A549 (cell line): Measurements from ENCODE around the gene SUOX. TPM values are rescaled to one million over a fixed set of nuclear protein-coding genes. Genes with fewer than 3 reads are reported as not detected.
A peak's percentile ranks its signal among the peaks of the same experiment; 100 is the strongest.
"Not testable (repeated sequence)": the region's sequence is repeated elsewhere in the genome, so short reads cannot be mapped to it uniquely, and the experiment has no call there.

Experiments
- ATAC-seq, 2 experiments: fragments of 200-7000 bp in 1 of 2; fragments of >200 bp in 1 of 2; cut with Nextera tagmentation in 1 of 2; cut with Tn5 transposase in 1 of 2; 3 replicates each; pipeline versions ENCODE4 v1.8.0 to v1.9.1; 2018 to 2020; ENCODE audit warnings: mild to moderate bottlenecking in 1 of 2, moderate library complexity in 1 of 2
- CTCF ChIA-PET: fragments of 300-600 bp; sonication (Branson Sonifier 250); formaldehyde crosslinking; extraction: SDS; loops from one replicate; lab custom pipeline; 2021; ENCODE audit warnings: antibody characterized with exemption, inconsistent platforms; lab: Yijun Ruan, JAX
- POLR2A ChIA-PET: fragments of 350-600 bp; formaldehyde crosslinking; extraction: SDS; loops from one replicate; lab custom pipeline; 2021; ENCODE audit warnings: antibody characterized with exemption, inconsistent platforms; lab: Yijun Ruan, JAX
- DNase-seq, 2 experiments: peaks; one replicate each; pipeline versions ENCODE4 v3.0.0 to v3.0.0-alpha.2; 2011 to 2016; ENCODE audit warnings: low read depth in 1 of 2, low spot score in 1 of 2
- FAIRE-seq: peaks from 2 replicates; lab custom pipeline; 2011; peaks lifted over from hg19 to GRCh38; lab: Jason Lieb, UNC
- H3K27ac ChIP-seq, 2 experiments: fragments of >200 bp; sonication (Bioruptor Twin); formaldehyde crosslinking; 3 replicates each; pipeline ENCODE4 v1.5.1; 2016 to 2017
- H3K4me1 ChIP-seq: fragments of >200 bp; sonication (Bioruptor Twin); formaldehyde crosslinking; 3 replicates; pipeline ENCODE4 v1.6.1; 2016
- H3K4me2 ChIP-seq: fragments of >200 bp; sonication (Bioruptor Twin); formaldehyde crosslinking; 3 replicates; pipeline ENCODE4 v1.6.1; 2016
- H3K4me3 ChIP-seq: fragments of >200 bp; sonication (Bioruptor Twin); formaldehyde crosslinking; 3 replicates; pipeline ENCODE4 v1.5.1; 2016
- H3K9me3 ChIP-seq: fragments of >200 bp; sonication (Bioruptor Twin); formaldehyde crosslinking; 3 replicates; pipeline ENCODE4 v1.6.1; 2016
- EP300 ChIP-seq, 2 experiments: fragments of >200 bp; sonication (Bioruptor Twin); formaldehyde crosslinking; IDR thresholded peaks; 2 replicates in 1 of 2; 3 replicates in 1 of 2; pipeline ENCODE4 v1.6.1; 2016 to 2017
- ESRRA ChIP-seq: fragments of 150-350 bp; IDR thresholded peaks from 2 replicates; pipeline ENCODE4 v1.6.1; 2014; ENCODE audit warnings: mild to moderate bottlenecking, low read length, borderline replicate concordance
- FOSB ChIP-seq: fragments of 250-450 bp; sonication (Bioruptor Pico); IDR thresholded peaks from 2 replicates; pipeline ENCODE4 v1.5.0; 2020; ENCODE audit warnings: mild to moderate bottlenecking, moderate library complexity
- HDAC2 ChIP-seq: fragments of 200-600 bp; sonication (generic); IDR thresholded peaks from 2 replicates; pipeline ENCODE4 v1.6.1; 2016
- HOXB13 ChIP-seq: fragments of 250-450 bp; sonication (Bioruptor Pico); IDR thresholded peaks from 2 replicates; pipeline ENCODE4 v1.5.0; 2020; ENCODE audit warnings: low read depth, mild to moderate bottlenecking, moderate library complexity
- JUNB ChIP-seq: fragments of >200 bp; sonication (Bioruptor Twin); formaldehyde crosslinking; IDR thresholded peaks from 2 replicates; pipeline ENCODE4 v1.6.1; 2016
- KDM5A ChIP-seq: fragments of 200-600 bp; sonication (generic); IDR thresholded peaks from 2 replicates; pipeline ENCODE4 v1.6.1; 2016; ENCODE audit warnings: antibody characterized with exemption, mild to moderate bottlenecking
- MAFK ChIP-seq: fragments of 450-650 bp; IDR thresholded peaks from 2 replicates; pipeline ENCODE4 v1.6.1; 2014; ENCODE audit not compliant: partially characterized antibody
- NFE2L2 ChIP-seq: fragments of 150-350 bp; conservative IDR thresholded peaks from 2 replicates; pipeline ENCODE4 v1.6.1; 2014; ENCODE audit warnings: low read length
- RCOR1 ChIP-seq: fragments of 150-350 bp; IDR thresholded peaks from 2 replicates; pipeline ENCODE4 v1.6.1; 2014; ENCODE audit warnings: antibody characterized with exemption, low read length, low read depth
- SMC3 ChIP-seq: fragments of >200 bp; sonication (Bioruptor Twin); formaldehyde crosslinking; IDR thresholded peaks from 3 replicates; pipeline ENCODE4 v1.6.1; 2018; ENCODE audit warnings: inconsistent platforms
- SREBF2 ChIP-seq: fragments of 450-650 bp; IDR thresholded peaks from 2 replicates; pipeline ENCODE4 v1.6.1; 2014; ENCODE audit warnings: mild to moderate bottlenecking, moderate library complexity
- ZC3H11A ChIP-seq: fragments of 450-650 bp; IDR thresholded peaks from 2 replicates; pipeline ENCODE4 v1.6.1; 2014; ENCODE audit warnings: antibody characterized with exemption, mild to moderate bottlenecking
- ZSCAN20 ChIP-seq: fragments of 250-450 bp; sonication (Bioruptor Pico); IDR thresholded peaks from 2 replicates; pipeline ENCODE4 v1.8.0; 2022; ENCODE audit warnings: mild to moderate bottlenecking, moderate library complexity
- WGBS: methylation state at CpG from one replicate; pipeline ENCODE4 v1.1.6; 2017; ENCODE audit errors: missing lambda C conversion rate; 5-methylcytosine and 5-hydroxymethylcytosine counted together
- polyA plus RNA-seq, 4 experiments: library from polyadenylated mRNA; depleted of rRNA in 3 of 4; stranded (reverse); fragments of >200 nt; fragmentation: RNase III in 1 of 4; extraction: RNeasy Plus Mini Kit Qiagen cat#74134 plus additional on column Dnase treatment in 1 of 4; gene quantifications; 2 replicates in 3 of 4; 3 replicates in 1 of 4; pipeline ENCODE4 v1.2.3, GENCODE V29; 2011 to 2017
- TF ChIP-seq, protein P1 (sequence below): fragments of 250-450 bp; sonication (Bioruptor Pico); IDR thresholded peaks from 2 replicates; pipeline ENCODE4 v1.5.0; 2021; ENCODE audit warnings: mild to moderate bottlenecking, moderate library complexity, borderline replicate concordance

SUOX gene
- polyA plus RNA-seq, 2 of the 4 experiments (the other 2 are of a cell fraction) = 13.6 to 15.6 TPM

DNA sequence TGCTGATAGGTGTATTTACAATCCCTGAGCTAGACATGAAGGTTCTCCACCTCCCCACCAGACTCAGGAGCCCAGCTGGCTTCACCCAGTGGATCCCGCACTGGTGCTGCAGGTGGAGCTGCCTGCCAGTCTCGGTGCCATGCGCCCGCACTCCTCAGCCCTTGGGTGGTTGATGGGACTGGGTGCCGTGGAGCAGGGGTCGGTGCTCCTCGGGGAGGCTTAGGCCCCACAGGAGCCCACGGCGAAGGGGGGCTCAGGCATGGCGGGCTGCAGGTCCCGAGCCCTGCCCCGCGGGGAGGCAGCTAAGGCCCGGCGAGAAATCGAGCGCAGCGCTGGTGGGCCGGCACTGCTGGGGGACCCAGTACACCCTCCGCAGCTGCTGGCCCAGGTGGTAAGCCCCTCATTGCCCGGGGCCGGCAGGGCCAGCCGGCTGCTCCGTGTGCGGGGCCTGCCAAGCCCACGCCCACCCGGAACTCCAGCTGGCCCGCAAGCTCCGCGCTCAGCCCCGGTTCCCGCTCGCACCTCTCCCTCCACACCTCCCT is 3.0 kb downstream of the SUOX start:
- peaks cover 18% of the 10 kb centered on the region for H3K4me1 ChIP-seq
- H3K27ac ChIP-seq, POLR2A ChIA-PET, FAIRE-seq, H3K4me3 ChIP-seq, DNase-seq, H3K9me3 ChIP-seq, ATAC-seq, H3K4me2 ChIP-seq: not testable (repeated sequence)
- CTCF ChIA-PET = interaction anchor here (1.8 to 6.1 kb wide), 3 partner anchors 17 to 41 kb away, joined by 6 to 96 read pairs (median 92); no protein-coding TSS in a partner anchor
- WGBS = 97% methylated on average over 27 of the region's 33 CpGs

GRCh38 chr12:56001487-56002100 is 4.5 kb downstream of the SUOX start:
- peak overlapping the region; percentile 52 for H3K4me2 ChIP-seq
- ATAC-seq (no peak), DNase-seq (peak in 1 of 2 experiments; percentile 19), FAIRE-seq (no peak)
- TF ChIP-seq ESRRA (no peak), SREBF2 (no peak), SMC3 (no peak), MAFK (no peak), RCOR1 (no peak), FOSB (no peak), HDAC2 (no peak), EP300 (IDR thresholded peaks at IDR 0.05) (no peak), KDM5A (no peak)
- H3K27ac ChIP-seq = peak overlapping the region; percentile 7 to 65; a peak in 3 of 6 replicates
- peaks cover 18% of the 10 kb centered on the region for H3K4me1 ChIP-seq
- H3K4me3 ChIP-seq = no peak overlapping the region
- POLR2A ChIA-PET = no interaction called here
- no peaks in the 10 kb centered on the region for H3K9me3 ChIP-seq
- CTCF ChIA-PET = interaction anchor here (1.1 kb wide), 1 partner anchor 46 kb away, joined by 3 read pairs; no protein-coding TSS in a partner anchor
- 54% methylated on average over 7 of the region's 7 CpGs for WGBS

- ATAC-seq, DNase-seq, POLR2A ChIA-PET, H3K4me3 ChIP-seq, H3K9me3 ChIP-seq, FAIRE-seq, H3K27ac ChIP-seq, H3K4me2 ChIP-seq: not testable (repeated sequence)
- H3K4me1 ChIP-seq = peaks cover 18% of the 10 kb centered on the region
- CTCF ChIA-PET = interaction anchor here (1.1 to 4.1 kb wide), 2 partner anchors 26 to 36 kb away, joined by 3 to 22 read pairs; no protein-coding TSS in a partner anchor
- 92% methylated on average over 5 of the region's 5 CpGs for WGBS
Measured at GRCh38 chr12:56003376-56003775, 6.3 kb downstream of the SUOX start.

DNA sequence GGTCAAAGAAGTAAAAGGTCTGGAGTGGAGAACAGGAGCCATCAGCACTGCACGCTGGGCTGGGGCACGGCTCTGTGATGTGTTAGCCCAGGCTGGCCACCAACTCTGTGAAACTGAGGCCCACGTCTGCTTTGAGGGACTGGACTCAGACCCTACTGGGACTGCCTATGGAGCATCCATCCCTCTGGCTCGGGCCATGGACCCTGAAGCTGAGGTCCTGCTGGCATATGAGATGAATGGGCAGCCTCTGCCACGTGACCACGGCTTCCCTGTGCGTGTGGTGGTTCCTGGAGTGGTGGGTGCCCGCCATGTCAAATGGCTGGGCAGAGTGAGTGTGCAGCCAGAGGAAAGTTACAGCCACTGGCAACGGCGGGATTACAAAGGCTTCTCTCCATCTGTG is 7.1 kb downstream of the SUOX start:
- ChIA-PET CTCF (interaction anchor here (1.0 to 4.1 kb wide), 2 partner anchors 8 to 26 kb away, joined by 4 to 22 read pairs; no protein-coding TSS in a partner anchor), POLR2A (no interaction called here)
- no peak overlapping the region for H3K4me3 ChIP-seq
- no peak for TF ChIP-seq JUNB
- no peak for TF ChIP-seq ZC3H11A
- TF ChIP-seq, protein P1, sequence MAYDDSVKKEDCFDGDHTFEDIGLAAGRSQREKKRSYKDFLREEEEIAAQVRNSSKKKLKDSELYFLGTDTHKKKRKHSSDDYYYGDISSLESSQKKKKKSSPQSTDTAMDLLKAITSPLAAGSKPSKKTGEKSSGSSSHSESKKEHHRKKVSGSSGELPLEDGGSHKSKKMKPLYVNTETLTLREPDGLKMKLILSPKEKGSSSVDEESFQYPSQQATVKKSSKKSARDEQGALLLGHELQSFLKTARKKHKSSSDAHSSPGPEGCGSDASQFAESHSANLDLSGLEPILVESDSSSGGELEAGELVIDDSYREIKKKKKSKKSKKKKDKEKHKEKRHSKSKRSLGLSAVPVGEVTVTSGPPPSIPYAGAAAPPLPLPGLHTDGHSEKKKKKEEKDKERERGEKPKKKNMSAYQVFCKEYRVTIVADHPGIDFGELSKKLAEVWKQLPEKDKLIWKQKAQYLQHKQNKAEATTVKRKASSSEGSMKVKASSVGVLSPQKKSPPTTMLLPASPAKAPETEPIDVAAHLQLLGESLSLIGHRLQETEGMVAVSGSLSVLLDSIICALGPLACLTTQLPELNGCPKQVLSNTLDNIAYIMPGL (CRISPR knock-in tag) = no peak
- no peak for TF ChIP-seq NFE2L2
- TF ChIP-seq ZSCAN20 (CRISPR knock-in tag) = no peak
- TF ChIP-seq HOXB13 = no peak
- no peak for TF ChIP-seq RCOR1
- H3K4me1 ChIP-seq = peaks cover 18% of the 10 kb centered on the region
- ATAC-seq (no peak), FAIRE-seq (no peak), DNase-seq (no peak)
- H3K4me2 ChIP-seq = no peak overlapping the region
- WGBS = 96% methylated on average over 10 of the region's 10 CpGs
- no peak overlapping the region for H3K27ac ChIP-seq
- H3K9me3 ChIP-seq = no peaks in the 10 kb centered on the region
